ENCODE measurements around the gene RAB4A.

GRCh38 chr1:229270547-229271447, at the start of gene RAB4A:
- TF ChIP-seq CTCF (IDR thresholded peaks at IDR 0.05) (no peak), POLR2AphosphoS5 (IDR thresholded peaks at IDR 0.05) (peak; percentile 48 to 78)

Data from upper lobe of left lung (tissue), 4 donors.